Trophoblast cell (in vitro differentiated cells and primary cell): ENCODE measurements around the gene TDO2.

Experiments used
- DNase-seq, 2 donors: peaks; one replicate each; pipeline ENCODE4 v3.0.0-alpha.2; 2016
- H2AFZ ChIP-seq: 2 replicates; pipeline ENCODE4 v1.6.1; 2013; ENCODE audit warnings: low read length, moderate library complexity, mild to moderate bottlenecking; ENCODE audit not compliant: insufficient read depth, poor library complexity
- H2AK5ac ChIP-seq: 2 replicates; pipeline ENCODE4 v1.6.1; 2013; ENCODE audit warnings: mild to moderate bottlenecking, low read length
- H2BK120ac ChIP-seq: 2 replicates; pipeline ENCODE4 v1.6.1; 2013; ENCODE audit warnings: low read length, mild to moderate bottlenecking, moderate library complexity; ENCODE audit not compliant: insufficient read depth, poor library complexity
- H2BK12ac ChIP-seq: 2 replicates; pipeline ENCODE4 v1.6.1; 2013; ENCODE audit warnings: mild to moderate bottlenecking, low read length, moderate library complexity
- H2BK5ac ChIP-seq: 2 replicates; pipeline ENCODE4 v1.6.1; 2013; ENCODE audit warnings: low read length, low read depth, moderate library complexity, mild to moderate bottlenecking; ENCODE audit not compliant: poor library complexity
- H3K14ac ChIP-seq: 2 replicates; pipeline ENCODE4 v1.6.1; 2013; ENCODE audit warnings: mild to moderate bottlenecking, low read length
- H3K18ac ChIP-seq: 2 replicates; pipeline ENCODE4 v1.6.1; 2013; ENCODE audit warnings: mild to moderate bottlenecking, low read length
- H3K23ac ChIP-seq: 2 replicates; pipeline ENCODE4 v1.6.1; 2013; ENCODE audit warnings: low read length
- H3K27ac ChIP-seq: 2 replicates; pipeline ENCODE4 v1.5.1; 2013; ENCODE audit warnings: low read depth, mild to moderate bottlenecking, inconsistent platforms, low read length, moderate library complexity
- H3K27me3 ChIP-seq: 2 replicates; pipeline ENCODE4 v1.6.1; 2013; ENCODE audit warnings: inconsistent platforms, mild to moderate bottlenecking, low read length, moderate library complexity; ENCODE audit not compliant: insufficient read depth
- H3K36me3 ChIP-seq, 2 experiments: 1 replicate in 1 of 2; 2 replicates in 1 of 2; pipeline ENCODE4 v1.6.1; 2013; ENCODE audit warnings: low read length in 2 of 2, mild to moderate bottlenecking in 2 of 2, moderate library complexity in 1 of 2; ENCODE audit not compliant: insufficient read depth in 2 of 2, control insufficient read depth in 1 of 2
- H3K4ac ChIP-seq: 2 replicates; pipeline ENCODE4 v1.6.1; 2013; ENCODE audit warnings: low read depth, mild to moderate bottlenecking, low read length, moderate library complexity
- H3K4me1 ChIP-seq, 2 experiments: 1 replicate in 1 of 2; 2 replicates in 1 of 2; pipeline ENCODE4 v1.6.1; 2013; ENCODE audit warnings: low read length in 2 of 2, mild to moderate bottlenecking in 2 of 2, moderate library complexity in 1 of 2; ENCODE audit not compliant: insufficient read depth in 2 of 2, control insufficient read depth in 1 of 2
- H3K4me2 ChIP-seq: 2 replicates; pipeline ENCODE4 v1.6.1; 2013; ENCODE audit warnings: inconsistent platforms, mild to moderate bottlenecking, low read length, moderate library complexity
- H3K4me3 ChIP-seq: 2 replicates; pipeline ENCODE4 v1.5.1; 2013; ENCODE audit warnings: mild to moderate bottlenecking, low read depth, low read length, inconsistent platforms
- H3K79me1 ChIP-seq: one replicate; pipeline ENCODE4 v1.6.1; 2013; ENCODE audit warnings: low read length
- H3K79me2 ChIP-seq: 2 replicates; pipeline ENCODE4 v1.6.1; 2013; ENCODE audit warnings: low read length, mild to moderate bottlenecking; ENCODE audit not compliant: control insufficient read depth, insufficient read depth, poor library complexity
- H3K9ac ChIP-seq: 2 replicates; pipeline ENCODE4 v1.6.1; 2013; ENCODE audit warnings: mild to moderate bottlenecking, low read length
- H3K9me3 ChIP-seq: 2 replicates; pipeline ENCODE4 v1.6.1; 2013; ENCODE audit warnings: low read depth, mild to moderate bottlenecking, control low read depth, inconsistent platforms, low read length; ENCODE audit not compliant: insufficient read depth
- H4K12ac ChIP-seq: 2 replicates; pipeline ENCODE4 v1.6.1; 2013; ENCODE audit warnings: low read depth, mild to moderate bottlenecking, low read length, moderate library complexity
- H4K8ac ChIP-seq: 2 replicates; pipeline ENCODE4 v1.6.1; 2013; ENCODE audit warnings: low read depth, mild to moderate bottlenecking, low read length, moderate library complexity
- H4K91ac ChIP-seq: one replicate; pipeline ENCODE4 v1.6.1; 2013; ENCODE audit warnings: low read depth, mild to moderate bottlenecking, low read length, moderate library complexity
- WGBS: extraction: QIAGEN DNeasy Blood & Tissue Kit; methylation state at CpG from one replicate; pipeline ENCODE4 v1.1.7; 2013; ENCODE audit warnings: missing lambda C conversion rate; ENCODE audit not compliant: insufficient read length, insufficient coverage; ENCODE audit errors: extremely low coverage; 5-methylcytosine and 5-hydroxymethylcytosine counted together

The TDO2 gene

DNA sequence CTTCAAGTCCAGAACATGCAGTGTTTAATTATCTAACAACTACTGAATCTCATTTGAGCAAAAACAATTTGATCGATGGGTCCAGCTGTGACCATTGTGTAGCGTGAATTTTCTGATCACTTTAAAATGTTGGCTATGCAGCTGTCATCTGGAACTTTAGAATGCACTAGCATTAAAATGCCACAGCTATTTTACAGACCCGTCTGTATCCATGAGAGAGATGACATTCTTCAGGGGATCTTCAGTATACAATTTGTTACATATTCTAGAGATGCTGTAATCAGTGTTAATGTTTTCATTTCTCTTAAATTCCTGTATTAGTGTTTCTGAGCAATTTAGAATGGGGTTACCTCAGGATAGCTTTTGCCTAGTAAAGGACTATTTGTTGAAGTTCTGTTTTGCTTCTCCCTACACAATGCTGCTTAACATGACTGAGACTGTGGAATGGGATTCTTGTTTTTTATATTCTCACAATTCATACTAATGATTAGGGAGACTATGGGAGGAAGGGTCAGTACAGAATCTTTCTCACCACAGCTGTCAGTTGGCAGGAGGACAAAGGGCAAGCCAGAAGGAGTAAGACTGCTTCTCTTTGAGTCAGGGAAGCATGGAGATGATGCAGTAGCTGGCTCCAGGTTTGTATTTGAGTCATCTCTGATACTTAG lies 63.4 kb downstream of the TDO2 start:
- Histone ChIP-seq H4K12ac (no peak overlapping the region), H4K8ac (no peak overlapping the region), H3K27ac (no peak overlapping the region), H3K79me2 (no peaks in the 10 kb centered on the region), H4K91ac (no peak overlapping the region), H2BK12ac (no peak overlapping the region), H3K9ac (no peak overlapping the region), H2BK120ac (no peak overlapping the region), H3K23ac (no peak overlapping the region), H3K9me3 (no peaks in the 10 kb centered on the region), H3K27me3 (no peaks in the 10 kb centered on the region), H2AK5ac (no peak overlapping the region), H3K4ac (no peak overlapping the region), H3K18ac (no peak overlapping the region), H3K14ac (no peak overlapping the region), H3K4me3 (no peak overlapping the region), H2BK5ac (no peak overlapping the region), H3K4me1 (peaks cover 5 to 8% of the 10 kb centered on the region in 2 experiments), H3K4me2 (no peak overlapping the region), H3K79me1 (peaks cover 2% of the 10 kb centered on the region), H3K36me3 (no peaks in the 10 kb centered on the region), H2AFZ (no peak overlapping the region)
- no peak for DNase-seq
- no CpG with 5 or more reads among the region's 3 CpGs for WGBS
